ENCODE measurements around the gene C14orf132. TPM values are rescaled to one million over a fixed set of nuclear protein-coding genes. Genes with fewer than 3 reads are reported as not detected.
"Not testable (repeated sequence)": the region's sequence is repeated elsewhere in the genome, so short reads cannot be mapped to it uniquely, and the experiment has no call there.

C14orf132 gene
- total and polyA plus RNA-seq, 4 experiments from 2014 or later = 1.2 to 20.6 (median 9.7) TPM

- peaks cover 0 to 2% (median under 1%) of the 10 kb centered on the region in 4 donors for H3K4me1 Mint-ChIP-seq
- intact Hi-C loops (cut with micrococcal nuclease) = no loop called here
- Histone ChIP-seq H3K4me1 (ENCODE audit: insufficient read depth, low read length) (no peaks in the 10 kb centered on the region), H3K9me3 (ENCODE audit: control insufficient read depth in 1 of 2, low read length in 2 of 2) (no peaks in the 10 kb centered on the region), H3K36me3 (ENCODE audit: insufficient read depth, low read length) (no peaks in the 10 kb centered on the region), H3K27me3 (ENCODE audit: insufficient read depth, low read length) (no peaks in the 10 kb centered on the region), H3K27ac (ENCODE audit: low read depth, low read length) (no peak overlapping the region), H3K4me3 (ENCODE audit: low read length in 2 of 2) (no peak overlapping the region)
- H3K36me3 Mint-ChIP-seq = no peaks in the 10 kb centered on the region
- no peak for DNase-seq
- POLR2A ChIA-PET (ENCODE audit: partially characterized antibody) = no interaction called here
- H3K4me3 Mint-ChIP-seq = no peak overlapping the region
- H3K27me3 Mint-ChIP-seq = peaks cover 6 to 7% of the 10 kb centered on the region in 2 donors
- peaks cover 0 to 2% (median 0%) of the 10 kb centered on the region in 8 donors for H3K9me3 Mint-ChIP-seq
- H3K27ac Mint-ChIP-seq = no peak overlapping the region
- CTCF ChIA-PET (ENCODE audit: partially characterized antibody) = no interaction called here
Measured at GRCh38 chr14:96069421-96069820, 30.3 kb downstream of the C14orf132 start.

- H3K9me3 ChIP-seq (ENCODE audit: control insufficient read depth in 1 of 2, low read length in 2 of 2) = no peaks in the 10 kb centered on the region
- no peak overlapping the region for H3K27ac Mint-ChIP-seq
- H3K27me3 ChIP-seq (ENCODE audit: insufficient read depth, low read length) = no peaks in the 10 kb centered on the region
- H3K36me3 Mint-ChIP-seq = no peaks in the 10 kb centered on the region
- H3K27ac ChIP-seq (ENCODE audit: low read depth, low read length) = no peak overlapping the region
- ChIA-PET POLR2A (ENCODE audit: partially characterized antibody) (no interaction called here), CTCF (ENCODE audit: partially characterized antibody) (no interaction called here)
- peaks cover 0 to 2% (median 0%) of the 10 kb centered on the region in 8 donors for H3K9me3 Mint-ChIP-seq
- H3K36me3 ChIP-seq (ENCODE audit: insufficient read depth, low read length) = no peaks in the 10 kb centered on the region
- no peak overlapping the region for H3K4me3 ChIP-seq (ENCODE audit: low read length in 2 of 2)
- intact Hi-C loops (cut with micrococcal nuclease) = no loop called here
- no peak overlapping the region for H3K4me3 Mint-ChIP-seq
- H3K27me3 Mint-ChIP-seq = peaks cover 4 to 5% of the 10 kb centered on the region in 2 donors
- peaks cover 0 to 2% (median 0%) of the 10 kb centered on the region in 4 donors for H3K4me1 Mint-ChIP-seq
- no peaks in the 10 kb centered on the region for H3K4me1 ChIP-seq (ENCODE audit: insufficient read depth, low read length)
- no peak for DNase-seq
Measured at GRCh38 chr14:96071561-96071960, 32.4 kb downstream of the C14orf132 start.

GRCh38 chr14:96072076-96072475 lies 32.9 kb downstream of the C14orf132 start:
- ChIA-PET POLR2A (ENCODE audit: partially characterized antibody) (no interaction called here), CTCF (ENCODE audit: partially characterized antibody) (no interaction called here)
- Histone ChIP-seq H3K4me3 (ENCODE audit: low read length in 2 of 2) (no peak overlapping the region), H3K9me3 (ENCODE audit: control insufficient read depth in 1 of 2, low read length in 2 of 2) (no peaks in the 10 kb centered on the region), H3K36me3 (ENCODE audit: insufficient read depth, low read length) (no peaks in the 10 kb centered on the region), H3K4me1 (ENCODE audit: insufficient read depth, low read length) (no peaks in the 10 kb centered on the region), H3K27ac (ENCODE audit: low read depth, low read length) (no peak overlapping the region), H3K27me3 (ENCODE audit: insufficient read depth, low read length) (no peaks in the 10 kb centered on the region)
- peaks cover 0 to under 1% (median 0%) of the 10 kb centered on the region in 4 donors for H3K4me1 Mint-ChIP-seq
- no peak overlapping the region for H3K27ac Mint-ChIP-seq
- intact Hi-C loops (cut with micrococcal nuclease) = no loop called here
- no peak overlapping the region for H3K4me3 Mint-ChIP-seq
- peaks cover 4 to 8% of the 10 kb centered on the region in 2 donors for H3K27me3 Mint-ChIP-seq
- H3K9me3 Mint-ChIP-seq = peaks cover 0 to 2% (median 0%) of the 10 kb centered on the region in 8 donors
- no peak for DNase-seq
- no peaks in the 10 kb centered on the region for H3K36me3 Mint-ChIP-seq

GRCh38 chr14:96072746-96073145 lies 33.6 kb downstream of the C14orf132 start:
- H3K9me3 ChIP-seq (ENCODE audit: control insufficient read depth in 1 of 2, low read length in 2 of 2) = no peaks in the 10 kb centered on the region
- no peak for DNase-seq
- intact Hi-C loops (cut with micrococcal nuclease) = no loop called here
- H3K4me3 Mint-ChIP-seq = no peak overlapping the region
- H3K4me1 ChIP-seq (ENCODE audit: insufficient read depth, low read length) = no peaks in the 10 kb centered on the region
- H3K27ac Mint-ChIP-seq = no peak overlapping the region
- no peaks in the 10 kb centered on the region for H3K27me3 ChIP-seq (ENCODE audit: insufficient read depth, low read length)
- peaks cover 0 to 2% (median 0%) of the 10 kb centered on the region in 8 donors for H3K9me3 Mint-ChIP-seq
- no peak overlapping the region for H3K4me3 ChIP-seq (ENCODE audit: low read length in 2 of 2)
- no peaks in the 10 kb centered on the region for H3K36me3 ChIP-seq (ENCODE audit: insufficient read depth, low read length)
- H3K4me1 Mint-ChIP-seq = no peaks in the 10 kb centered on the region
- no peaks in the 10 kb centered on the region for H3K36me3 Mint-ChIP-seq
- H3K27ac ChIP-seq (ENCODE audit: low read depth, low read length) = no peak overlapping the region
- ChIA-PET POLR2A (ENCODE audit: partially characterized antibody) (no interaction called here), CTCF (ENCODE audit: partially characterized antibody) (no interaction called here)
- H3K27me3 Mint-ChIP-seq = peaks cover 4 to 11% of the 10 kb centered on the region in 2 donors

- DNase-seq; H3K27ac Mint-ChIP-seq; H3K4me3 ChIP-seq (ENCODE audit: low read length in 2 of 2); H3K4me1 ChIP-seq (ENCODE audit: insufficient read depth, low read length); H3K4me3 Mint-ChIP-seq; H3K27ac ChIP-seq (ENCODE audit: low read depth, low read length); intact Hi-C loops (cut with micrococcal nuclease); H3K9me3 Mint-ChIP-seq; H3K36me3 Mint-ChIP-seq; POLR2A ChIA-PET (ENCODE audit: partially characterized antibody); CTCF ChIA-PET (ENCODE audit: partially characterized antibody); H3K4me1 Mint-ChIP-seq; H3K27me3 ChIP-seq (ENCODE audit: insufficient read depth, low read length); H3K9me3 ChIP-seq (ENCODE audit: control insufficient read depth in 1 of 2, low read length in 2 of 2); H3K36me3 ChIP-seq (ENCODE audit: insufficient read depth, low read length): not testable (repeated sequence)
- peaks cover 4 to 11% of the 10 kb centered on the region in 2 donors for H3K27me3 Mint-ChIP-seq
Measured at GRCh38 chr14:96073260-96074039, 34.3 kb downstream of the C14orf132 start.

- ChIA-PET POLR2A (ENCODE audit: partially characterized antibody) (no interaction called here), CTCF (ENCODE audit: partially characterized antibody) (no interaction called here)
- Mint-ChIP-seq H3K27ac (no peak overlapping the region), H3K36me3 (no peaks in the 10 kb centered on the region), H3K4me1 (no peaks in the 10 kb centered on the region), H3K27me3 (peaks cover 6 to 12% of the 10 kb centered on the region in 2 donors), H3K9me3 (peaks cover 0 to 10% (median 2%) of the 10 kb centered on the region in 8 donors), H3K4me3 (no peak overlapping the region)
- Histone ChIP-seq H3K9me3 (ENCODE audit: control insufficient read depth in 1 of 2, low read length in 2 of 2) (no peaks in the 10 kb centered on the region), H3K27ac (ENCODE audit: low read depth, low read length) (no peak overlapping the region), H3K27me3 (ENCODE audit: insufficient read depth, low read length) (no peaks in the 10 kb centered on the region), H3K4me1 (ENCODE audit: insufficient read depth, low read length) (no peaks in the 10 kb centered on the region), H3K36me3 (ENCODE audit: insufficient read depth, low read length) (no peaks in the 10 kb centered on the region), H3K4me3 (ENCODE audit: low read length in 2 of 2) (no peak overlapping the region)
- no peak for DNase-seq
- intact Hi-C loops (cut with micrococcal nuclease) = no loop called here
Measured at GRCh38 chr14:96077983-96078624, 38.9 kb downstream of the C14orf132 start.

GRCh38 chr14:96078625-96079016 lies 39.5 kb downstream of the C14orf132 start:
- H3K27me3 ChIP-seq (ENCODE audit: insufficient read depth, low read length) = no peaks in the 10 kb centered on the region
- peaks cover 0 to 10% (median 2%) of the 10 kb centered on the region in 8 donors for H3K9me3 Mint-ChIP-seq
- no peak overlapping the region for H3K4me3 Mint-ChIP-seq
- intact Hi-C loops (cut with micrococcal nuclease) = no loop called here
- H3K4me1 ChIP-seq (ENCODE audit: insufficient read depth, low read length) = no peaks in the 10 kb centered on the region
- DNase-seq = no peak
- CTCF ChIA-PET (ENCODE audit: partially characterized antibody) = no interaction called here
- H3K4me3 ChIP-seq (ENCODE audit: low read length in 2 of 2) = no peak overlapping the region
- H3K36me3 ChIP-seq (ENCODE audit: insufficient read depth, low read length) = no peaks in the 10 kb centered on the region
- H3K9me3 ChIP-seq (ENCODE audit: control insufficient read depth in 1 of 2, low read length in 2 of 2) = no peaks in the 10 kb centered on the region
- peaks cover 6 to 15% of the 10 kb centered on the region in 2 donors for H3K27me3 Mint-ChIP-seq
- H3K27ac Mint-ChIP-seq = no peak overlapping the region
- no peaks in the 10 kb centered on the region for H3K36me3 Mint-ChIP-seq
- H3K27ac ChIP-seq (ENCODE audit: low read depth, low read length) = no peak overlapping the region
- no peaks in the 10 kb centered on the region for H3K4me1 Mint-ChIP-seq
- POLR2A ChIA-PET (ENCODE audit: partially characterized antibody) = no interaction called here

Data from CD4-positive, alpha-beta memory T cell (primary cell).